ENCODE results near the gene TOR1AIP2.

Gene TOR1AIP2

GRCh38 chr1:179883745-179884138 is 6.1 kb upstream of the TOR1AIP2 start:
- H3K36me3 ChIP-seq (ENCODE audit: control insufficient read depth, insufficient read depth, low read length): no peaks in the 10 kb centered on the region
- H3K27me3 ChIP-seq (ENCODE audit: control insufficient read depth, insufficient read depth, low read length): no peaks in the 10 kb centered on the region
- H3K79me2 ChIP-seq: peaks cover 16% of the 10 kb centered on the region
- peak overlapping the region; percentile 97 for H3K4me3 ChIP-seq (ENCODE audit: low read depth, low read length)
- H3K9me3 ChIP-seq (ENCODE audit: control insufficient read depth, low read length): no peaks in the 10 kb centered on the region
- H3K4me2 ChIP-seq (ENCODE audit: low read length): peak overlapping the region; percentile 88
- no peak overlapping the region for H2AFZ ChIP-seq
- peak overlapping the region; percentile 24 for H3K27ac ChIP-seq
- no peak overlapping the region for H3K9ac ChIP-seq
- TF ChIP-seq CTCF (IDR thresholded peaks at IDR 0.05): no peak
- H3K4me1 ChIP-seq: peaks cover 7% of the 10 kb centered on the region

- no peaks in the 10 kb centered on the region for H3K36me3 ChIP-seq (ENCODE audit: control insufficient read depth, insufficient read depth, low read length)
- peak overlapping the region; percentile 98 for H3K27ac ChIP-seq
- H2AFZ ChIP-seq: peak overlapping the region; percentile 80
- H3K4me3 ChIP-seq (ENCODE audit: low read depth, low read length): peak overlapping the region; percentile 97
- H3K9me3 ChIP-seq (ENCODE audit: control insufficient read depth, low read length): no peaks in the 10 kb centered on the region
- H3K79me2 ChIP-seq: peaks cover 16% of the 10 kb centered on the region
- peak overlapping the region; percentile 88 for H3K4me2 ChIP-seq (ENCODE audit: low read length)
- no peaks in the 10 kb centered on the region for H3K27me3 ChIP-seq (ENCODE audit: control insufficient read depth, insufficient read depth, low read length)
- H3K9ac ChIP-seq: no peak overlapping the region
- H3K4me1 ChIP-seq: peaks cover 7% of the 10 kb centered on the region
- TF ChIP-seq CTCF (IDR thresholded peaks at IDR 0.05): no peak
Measured at GRCh38 chr1:179883040-179883744, 5.6 kb upstream of the TOR1AIP2 start.

- Histone ChIP-seq H3K27ac (peak within 1 kb of the TSS; percentile 98), H3K4me3 (ENCODE audit: low read depth, low read length) (peak within 1 kb of the TSS; percentile 97), H3K9me3 (ENCODE audit: control insufficient read depth, low read length) (no peaks in the 10 kb centered on the region), H3K4me1 (peaks cover 7% of the 10 kb centered on the region), H3K36me3 (ENCODE audit: control insufficient read depth, insufficient read depth, low read length) (no peaks in the 10 kb centered on the region), H3K9ac (peak within 1 kb of the TSS; percentile 50), H3K27me3 (ENCODE audit: control insufficient read depth, insufficient read depth, low read length) (no peaks in the 10 kb centered on the region), H3K4me2 (ENCODE audit: low read length) (peak within 1 kb of the TSS; percentile 91), H3K79me2 (peaks cover 16% of the 10 kb centered on the region), H2AFZ (peak within 1 kb of the TSS; percentile 80)
- TF ChIP-seq CTCF (IDR thresholded peaks at IDR 0.05): peak; percentile 33
Measured at GRCh38 chr1:179882253-179883039, 4.8 kb upstream of the TOR1AIP2 start, which contains the start of gene TOR1AIP1. Gene TOR1AIP1 (plus strand): TSS chr1:179882285. CDS start chr1:179882503, 218 bp downstream.

- Histone ChIP-seq H3K9ac (peak overlapping the region; percentile 50), H3K27ac (peak overlapping the region; percentile 98), H2AFZ (peak overlapping the region; percentile 77), H3K27me3 (ENCODE audit: control insufficient read depth, insufficient read depth, low read length) (no peaks in the 10 kb centered on the region), H3K79me2 (peaks cover 13% of the 10 kb centered on the region), H3K9me3 (ENCODE audit: control insufficient read depth, low read length) (no peaks in the 10 kb centered on the region), H3K4me1 (peaks cover 8% of the 10 kb centered on the region), H3K4me2 (ENCODE audit: low read length) (peak overlapping the region; percentile 91), H3K4me3 (ENCODE audit: low read depth, low read length) (peak overlapping the region; percentile 97), H3K36me3 (ENCODE audit: control insufficient read depth, insufficient read depth, low read length) (no peaks in the 10 kb centered on the region)
- TF ChIP-seq CTCF (IDR thresholded peaks at IDR 0.05): no peak
Measured at GRCh38 chr1:179881642-179882252, 4.1 kb upstream of the TOR1AIP2 start.

All from parathyroid adenoma (tissue), 2 donors.